ENCODE results near the gene NXN. TPM values are rescaled to one million over a fixed set of nuclear protein-coding genes. Genes with fewer than 3 reads are reported as not detected.

NXN gene
- total and polyA plus RNA-seq, 2 donors (not counting 1 experiment from before 2014, with no cell fraction given) = 0.04 to 0.17 TPM

GRCh38 chr17:903691-904481, 75.7 kb downstream of the NXN start:
- CTCF ChIA-PET = no interaction called here
- TF ChIP-seq EZH2 (IDR thresholded peaks at IDR 0.05; ENCODE audit: borderline replicate concordance, insufficient read depth, low read depth, low read length, poor library complexity, severe bottlenecking) (no peak), CTCF (IDR thresholded peaks at IDR 0.05) (no peak)
- Mint-ChIP-seq H3K4me3 (no peak overlapping the region), H3K9me3 (ENCODE audit: insufficient read depth) (no peaks in the 10 kb centered on the region), H3K27me3 (peaks cover 43% of the 10 kb centered on the region), H3K4me1 (no peaks in the 10 kb centered on the region), H3K27ac (no peak overlapping the region)
- Histone ChIP-seq H3K36me3 (replicated peaks in 1 of 2; ENCODE audit: control extremely low read depth in 1 of 2, control insufficient read depth in 1 of 2, extremely low read depth in 1 of 2, insufficient read depth in 2 of 2, low read length in 1 of 2) (no peaks in the 10 kb centered on the region), H3K79me2 (ENCODE audit: control insufficient read depth, insufficient read depth, low read length) (no peaks in the 10 kb centered on the region), H3K27ac (ENCODE audit: low read length in 2 of 2) (no peak overlapping the region), H3K4me3 (ENCODE audit: control extremely low read depth in 1 of 5, extremely low read depth in 1 of 5, insufficient read depth in 1 of 5, low read depth in 2 of 5, low read length in 4 of 5) (no peak overlapping the region), H3K9ac (ENCODE audit: low read length) (no peak overlapping the region), H3K4me2 (replicated peaks; ENCODE audit: low read depth, low read length, poor library complexity, severe bottlenecking) (no peak overlapping the region), H3K9me3 (ENCODE audit: control extremely low read depth in 1 of 3, control insufficient read depth in 2 of 3, insufficient read depth in 1 of 3, low read length in 2 of 3) (no peaks in the 10 kb centered on the region), H4K20me1 (ENCODE audit: control insufficient read depth, insufficient read depth, low read length, poor library complexity, severe bottlenecking) (no peaks in the 10 kb centered on the region), H2AFZ (ENCODE audit: insufficient read depth, low read depth, low read length, poor library complexity, severe bottlenecking) (no peak overlapping the region), H3K27me3 (replicated peaks in 1 of 4; ENCODE audit: control extremely low read depth in 1 of 4, control insufficient read depth in 3 of 4, insufficient read depth in 4 of 4, low read length in 3 of 4) (peaks cover 0 to 14% (median 1%) of the 10 kb centered on the region in 4 experiments), H3K4me1 (ENCODE audit: control insufficient read depth in 2 of 2, insufficient read depth in 2 of 2, low read length in 2 of 2) (peaks cover 0 to 2% of the 10 kb centered on the region in 2 donors)
- WGBS (ENCODE audit: insufficient coverage) = 70% methylated on average over 30 of the region's 34 CpGs
- intact Hi-C loops (cut with micrococcal nuclease) = no loop called here
- POLR2A ChIA-PET = no interaction called here
- DNase-seq (no peak), ATAC-seq (ENCODE audit: low read depth) (no peak)

- H3K79me2 ChIP-seq (ENCODE audit: control insufficient read depth, insufficient read depth, low read length) = no peaks in the 10 kb centered on the region
- Mint-ChIP-seq H3K4me3 (no peak overlapping the region), H3K27ac (no peak overlapping the region), H3K4me1 (no peaks in the 10 kb centered on the region), H3K27me3 (peaks cover 49% of the 10 kb centered on the region), H3K9me3 (ENCODE audit: insufficient read depth) (no peaks in the 10 kb centered on the region)
- CTCF ChIA-PET = no interaction called here
- TF ChIP-seq EZH2 (IDR thresholded peaks at IDR 0.05; ENCODE audit: borderline replicate concordance, insufficient read depth, low read depth, low read length, poor library complexity, severe bottlenecking) (no peak), CTCF (IDR thresholded peaks at IDR 0.05) (no peak)
- H3K36me3 ChIP-seq (replicated peaks in 1 of 2; ENCODE audit: control extremely low read depth in 1 of 2, control insufficient read depth in 1 of 2, extremely low read depth in 1 of 2, insufficient read depth in 2 of 2, low read length in 1 of 2) = no peaks in the 10 kb centered on the region
- DNase-seq = no peak
- no peaks in the 10 kb centered on the region for H3K9me3 ChIP-seq (ENCODE audit: control extremely low read depth in 1 of 3, control insufficient read depth in 2 of 3, insufficient read depth in 1 of 3, low read length in 2 of 3)
- peaks cover 0 to 10% (median 3%) of the 10 kb centered on the region in 4 experiments for H3K27me3 ChIP-seq (replicated peaks in 1 of 4; ENCODE audit: control extremely low read depth in 1 of 4, control insufficient read depth in 3 of 4, insufficient read depth in 4 of 4, low read length in 3 of 4)
- no peak overlapping the region for H3K4me2 ChIP-seq (replicated peaks; ENCODE audit: low read depth, low read length, poor library complexity, severe bottlenecking)
- POLR2A ChIA-PET = no interaction called here
- no peak overlapping the region for H3K4me3 ChIP-seq (ENCODE audit: control extremely low read depth in 1 of 5, extremely low read depth in 1 of 5, insufficient read depth in 1 of 5, low read depth in 2 of 5, low read length in 4 of 5)
- no peaks in the 10 kb centered on the region for H4K20me1 ChIP-seq (ENCODE audit: control insufficient read depth, insufficient read depth, low read length, poor library complexity, severe bottlenecking)
- no peak for ATAC-seq (ENCODE audit: low read depth)
- peaks cover 0 to 2% of the 10 kb centered on the region in 2 donors for H3K4me1 ChIP-seq (ENCODE audit: control insufficient read depth in 2 of 2, insufficient read depth in 2 of 2, low read length in 2 of 2)
- H2AFZ ChIP-seq (ENCODE audit: insufficient read depth, low read depth, low read length, poor library complexity, severe bottlenecking) = no peak overlapping the region
- H3K27ac ChIP-seq (ENCODE audit: low read length in 2 of 2) = no peak overlapping the region
- WGBS (ENCODE audit: insufficient coverage) = 78% methylated on average over 3 of the region's 8 CpGs
- intact Hi-C loops (cut with micrococcal nuclease) = no loop called here
- no peak overlapping the region for H3K9ac ChIP-seq (ENCODE audit: low read length)
Measured at GRCh38 chr17:902463-902862, 77.1 kb downstream of the NXN start.

Data from B cell (primary cell).